Neural cell (in vitro differentiated cells): ENCODE measurements around the gene ADAMTS4.

Experiments
- CTCF ChIP-seq: fragments of 450-650 bp; IDR thresholded peaks from 2 replicates; pipeline ENCODE4 v1.5.1; 2014; ENCODE audit warnings: antibody characterized with exemption, mild to moderate bottlenecking, moderate library complexity; ENCODE audit not compliant: poor library complexity, severe bottlenecking
- EP300 ChIP-seq: fragments of 450-650 bp; conservative IDR thresholded peaks from 2 replicates; pipeline ENCODE4 v1.6.1; 2014; ENCODE audit warnings: antibody characterized with exemption, mild to moderate bottlenecking, moderate library complexity; ENCODE audit not compliant: poor library complexity, severe bottlenecking
- EZH2 ChIP-seq: fragments of 200-600, 300-800 bp; shearing (Covaris generic), sonication (generic); IDR thresholded peaks from 2 replicates; pipeline ENCODE4 v1.6.1; 2014; ENCODE audit warnings: antibody characterized with exemption, low read length, borderline replicate concordance, mild to moderate bottlenecking; ENCODE audit not compliant: insufficient read depth, poor library complexity, severe bottlenecking
- POLR2AphosphoS5 ChIP-seq: IDR thresholded peaks from 2 replicates; pipeline ENCODE4 v1.6.1; 2012
- REST ChIP-seq: IDR thresholded peaks from 2 replicates; pipeline ENCODE4 v1.6.1; 2012; ENCODE audit warnings: borderline replicate concordance
- SMC3 ChIP-seq: fragments of 450-650 bp; conservative IDR thresholded peaks from 2 replicates; pipeline ENCODE4 v1.6.1; 2014; ENCODE audit warnings: antibody characterized with exemption, mild to moderate bottlenecking, moderate library complexity; ENCODE audit not compliant: poor library complexity

- no peak for TF ChIP-seq CTCF
- no peak for TF ChIP-seq EZH2
- no peak for TF ChIP-seq SMC3
- TF ChIP-seq EP300, result no peak
- no peak for TF ChIP-seq POLR2AphosphoS5
- TF ChIP-seq REST, result no peak
These were observed 3.7 kb downstream of the ADAMTS4 start for GRCh38 chr1:161195171-161195570.
